ENCODE results near the gene ADAMTSL5. TPM values are rescaled to one million over a fixed set of nuclear protein-coding genes. Genes with fewer than 3 reads are reported as not detected.

Gene ADAMTSL5
- total and polyA plus RNA-seq, 2 donors (not counting 1 experiment from before 2014, with no cell fraction given): 3.1 to 4.7 TPM

DNA sequence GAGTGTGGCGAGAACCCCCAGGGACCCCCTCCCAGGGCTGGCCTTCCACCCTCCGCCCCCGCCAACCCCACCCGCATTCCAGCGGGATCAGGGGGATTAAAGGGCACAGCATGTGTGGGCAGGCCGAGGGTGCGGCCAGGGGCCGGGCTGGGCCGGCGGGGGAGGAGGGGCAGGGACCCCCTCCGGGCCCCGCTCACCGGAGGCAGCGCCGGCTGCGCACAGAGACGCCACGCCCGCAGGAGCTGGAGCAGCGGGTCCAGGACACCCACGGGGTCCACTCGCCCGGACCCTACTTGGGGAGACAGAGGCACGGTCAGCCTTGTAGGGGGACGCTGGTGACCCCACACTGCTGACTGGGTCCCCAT lies 2.4 kb downstream of the ADAMTSL5 start:
- H3K79me2 ChIP-seq (ENCODE audit: control insufficient read depth, insufficient read depth, low read length): no peaks in the 10 kb centered on the region
- H3K4me3 ChIP-seq (replicated peaks in 1 of 4; ENCODE audit: control extremely low read depth in 1 of 4, insufficient read depth in 1 of 4, low read depth in 3 of 4, low read length in 4 of 4): no peak overlapping the region
- no peaks in the 10 kb centered on the region for H4K20me1 ChIP-seq (ENCODE audit: control insufficient read depth, extremely low read depth, insufficient read depth, low read length)
- no peaks in the 10 kb centered on the region for H3K4me1 ChIP-seq (ENCODE audit: control insufficient read depth, extremely low read depth, insufficient read depth, low read length)
- no peaks in the 10 kb centered on the region for H3K36me3 ChIP-seq (ENCODE audit: control insufficient read depth, insufficient read depth, low read length)
- H3K27me3 ChIP-seq (ENCODE audit: control insufficient read depth, insufficient read depth, low read length): no peaks in the 10 kb centered on the region
- no peak for DNase-seq (ENCODE audit: low read depth in 2 of 2)
- no peak overlapping the region for H2AFZ ChIP-seq (ENCODE audit: low read length)
- no peak overlapping the region for H3K4me2 ChIP-seq (ENCODE audit: extremely low read depth, insufficient read depth, low read length)
- TF ChIP-seq EZH2 (IDR thresholded peaks at IDR 0.05; ENCODE audit: low read length, missing control alignments): no peak
- no peak for TF ChIP-seq CTCF (conservative IDR thresholded peaks at IDR 0.05 in 1 of 2, IDR thresholded peaks at IDR 0.05 in 1 of 2; ENCODE audit: low read depth in 1 of 2, low read length in 2 of 2)
- no peak overlapping the region for H3K9ac ChIP-seq (ENCODE audit: insufficient read depth, low read length)
- no peaks in the 10 kb centered on the region for H3K9me3 ChIP-seq (ENCODE audit: control insufficient read depth, insufficient read depth, low read depth, low read length)
- H3K27ac ChIP-seq (ENCODE audit: insufficient read depth, low read length): no peak overlapping the region

- H3K79me2 ChIP-seq (ENCODE audit: control insufficient read depth, insufficient read depth, low read length): no peaks in the 10 kb centered on the region
- H3K27ac ChIP-seq (ENCODE audit: insufficient read depth, low read length): no peak overlapping the region
- H3K9ac ChIP-seq (ENCODE audit: insufficient read depth, low read length): no peak overlapping the region
- no peak overlapping the region for H2AFZ ChIP-seq (ENCODE audit: low read length)
- H3K4me2 ChIP-seq (ENCODE audit: extremely low read depth, insufficient read depth, low read length): no peak overlapping the region
- no peak for DNase-seq (ENCODE audit: low read depth in 2 of 2)
- no peaks in the 10 kb centered on the region for H3K9me3 ChIP-seq (ENCODE audit: control insufficient read depth, insufficient read depth, low read depth, low read length)
- no peak overlapping the region for H3K4me3 ChIP-seq (replicated peaks in 1 of 4; ENCODE audit: control extremely low read depth in 1 of 4, insufficient read depth in 1 of 4, low read depth in 3 of 4, low read length in 4 of 4)
- TF ChIP-seq EZH2 (IDR thresholded peaks at IDR 0.05; ENCODE audit: low read length, missing control alignments): no peak
- TF ChIP-seq CTCF (conservative IDR thresholded peaks at IDR 0.05 in 1 of 2, IDR thresholded peaks at IDR 0.05 in 1 of 2; ENCODE audit: low read depth in 1 of 2, low read length in 2 of 2): no peak
- no peaks in the 10 kb centered on the region for H3K36me3 ChIP-seq (ENCODE audit: control insufficient read depth, insufficient read depth, low read length)
- peaks cover 2% of the 10 kb centered on the region for H3K27me3 ChIP-seq (ENCODE audit: control insufficient read depth, insufficient read depth, low read length)
- no peaks in the 10 kb centered on the region for H4K20me1 ChIP-seq (ENCODE audit: control insufficient read depth, extremely low read depth, insufficient read depth, low read length)
- H3K4me1 ChIP-seq (ENCODE audit: control insufficient read depth, extremely low read depth, insufficient read depth, low read length): no peaks in the 10 kb centered on the region
Observed at GRCh38 chr19:1509602-1510441, 3.0 kb downstream of the ADAMTSL5 start.

DNA sequence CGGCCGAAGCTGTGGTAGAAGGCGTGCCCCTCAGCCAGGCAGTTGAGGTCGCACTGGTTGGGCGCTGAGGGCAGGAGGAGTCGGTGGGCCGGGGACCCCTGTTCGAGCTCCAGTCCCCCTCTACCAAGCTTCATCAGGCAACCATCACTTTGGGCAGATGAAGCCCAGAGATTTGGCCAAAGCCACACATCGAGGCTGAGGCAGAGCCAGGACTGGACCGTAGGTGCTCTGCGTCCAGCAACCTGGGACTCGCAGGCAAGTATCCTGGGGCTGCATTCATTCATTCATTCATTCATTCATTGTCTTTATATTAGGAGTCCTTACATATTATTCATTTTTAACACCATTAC lies 4.3 kb downstream of the ADAMTSL5 start:
- Histone ChIP-seq H3K9ac (ENCODE audit: insufficient read depth, low read length) (no peak overlapping the region), H3K9me3 (ENCODE audit: control insufficient read depth, insufficient read depth, low read depth, low read length) (no peaks in the 10 kb centered on the region), H3K27ac (ENCODE audit: insufficient read depth, low read length) (no peak overlapping the region), H4K20me1 (ENCODE audit: control insufficient read depth, extremely low read depth, insufficient read depth, low read length) (no peaks in the 10 kb centered on the region), H3K27me3 (ENCODE audit: control insufficient read depth, insufficient read depth, low read length) (peaks cover 2% of the 10 kb centered on the region), H2AFZ (ENCODE audit: low read length) (no peak overlapping the region), H3K4me1 (ENCODE audit: control insufficient read depth, extremely low read depth, insufficient read depth, low read length) (no peaks in the 10 kb centered on the region), H3K36me3 (ENCODE audit: control insufficient read depth, insufficient read depth, low read length) (no peaks in the 10 kb centered on the region), H3K79me2 (ENCODE audit: control insufficient read depth, insufficient read depth, low read length) (no peaks in the 10 kb centered on the region), H3K4me3 (replicated peaks in 1 of 4; ENCODE audit: control extremely low read depth in 1 of 4, insufficient read depth in 1 of 4, low read depth in 3 of 4, low read length in 4 of 4) (peak overlapping the region in 2 of 4 experiments; percentile 23 to 25), H3K4me2 (ENCODE audit: extremely low read depth, insufficient read depth, low read length) (peak overlapping the region; percentile 68)
- TF ChIP-seq CTCF (conservative IDR thresholded peaks at IDR 0.05 in 1 of 2, IDR thresholded peaks at IDR 0.05 in 1 of 2; ENCODE audit: low read depth in 1 of 2, low read length in 2 of 2): no peak
- TF ChIP-seq EZH2 (IDR thresholded peaks at IDR 0.05; ENCODE audit: low read length, missing control alignments): no peak
- DNase-seq (ENCODE audit: low read depth in 2 of 2): no peak

All from fibroblast of lung (primary cell).